GM12878 (cell line): ENCODE measurements around the gene AFMID. TPM values are rescaled to one million over a fixed set of nuclear protein-coding genes. Genes with fewer than 3 reads are reported as not detected.

Experiments used
- ATF3 ChIP-seq: IDR thresholded peaks from 2 replicates; pipeline ENCODE4 v1.6.1; 2011; ENCODE audit warnings: low read depth, mild to moderate bottlenecking, low read length, moderate library complexity, borderline replicate concordance; ENCODE audit errors: extremely low read depth
- EED ChIP-seq: sonication (generic); IDR thresholded peaks from 2 replicates; pipeline ENCODE4 v1.6.1; 2016; ENCODE audit warnings: antibody characterized with exemption, low read depth
- EGR1 ChIP-seq, 2 experiments: IDR thresholded peaks; 1 replicate in 1 of 2; 2 replicates in 1 of 2; pipeline ENCODE4 v1.6.1; 2011 to 2012; ENCODE audit warnings: low read depth in 2 of 2, low read length in 2 of 2, borderline replicate concordance in 1 of 2, mild to moderate bottlenecking in 1 of 2, moderate library complexity in 1 of 2
- HDAC2 ChIP-seq: fragments of 200-600 bp; sonication (generic); IDR thresholded peaks from 2 replicates; pipeline ENCODE4 v1.6.1; 2017
- NFIC ChIP-seq: IDR thresholded peaks from 2 replicates; pipeline ENCODE4 v1.6.1; 2012; ENCODE audit warnings: low read depth, mild to moderate bottlenecking, inconsistent platforms, low read length, moderate library complexity
- TBL1XR1 ChIP-seq: IDR thresholded peaks from 2 replicates; pipeline ENCODE4 v1.6.1; 2012; ENCODE audit warnings: low read depth, low read length, improper control_type of control experiment
- ZNF592 ChIP-seq: fragments of 450-650 bp; IDR thresholded peaks from 2 replicates; pipeline ENCODE4 v1.6.1; 2017; ENCODE audit warnings: mild to moderate bottlenecking, moderate library complexity
- polyA plus RNA-seq, 11 experiments: library from polyadenylated mRNA; depleted of rRNA in 4 of 11; unstranded in 6 of 11; stranded (reverse) in 5 of 11; fragments of >200 nt; fragmentation: Nextera tagmentation in 4 of 11; fragmentation: Illumina TruSeq in 1 of 11; extraction: Ambion mirVana in 4 of 11; extraction: Trizol in 1 of 11; gene quantifications; 1 replicate in 1 of 11; 2 replicates in 10 of 11; pipeline versions ENCODE4 v1.2.1 to v1.2.3, GENCODE V29; 2011 to 2016; ENCODE audit warnings: inconsistent platforms in 2 of 11, missing spikeins in 2 of 11, low read depth in 1 of 11
- total RNA-seq, 4 experiments: library from RNA; depleted of rRNA in 3 of 4; stranded (reverse); fragments of >200 nt in 3 of 4; fragmentation: Illumina TruSeq in 1 of 4; extraction: Trizol in 1 of 4; gene quantifications; 2 replicates each; pipeline versions ENCODE4 v1.2.1 to v1.2.3, GENCODE V29; 2013 to 2021
- TF ChIP-seq, protein P1 (sequence below): fragments of 450-650 bp; IDR thresholded peaks from 2 replicates; pipeline ENCODE4 v1.6.1; 2016; ENCODE audit warnings: mild to moderate bottlenecking, moderate library complexity, borderline replicate concordance
- TF ChIP-seq, protein P2 (sequence below): IDR thresholded peaks from 2 replicates; pipeline ENCODE4 v1.6.1; 2012; ENCODE audit warnings: mild to moderate bottlenecking, low read depth, low read length
- TF ChIP-seq, protein P3 (sequence below): IDR thresholded peaks from 2 replicates; pipeline ENCODE4 v1.6.1; 2011; ENCODE audit warnings: mild to moderate bottlenecking, low read depth, low read length, moderate library complexity; ENCODE audit not compliant: insufficient replicate concordance
- TF ChIP-seq, protein P4 (sequence below): fragments of 150-350 bp; IDR thresholded peaks from 2 replicates; pipeline ENCODE4 v1.6.1; 2014; ENCODE audit warnings: mild to moderate bottlenecking, low read depth, low read length

The AFMID gene
- total and polyA plus RNA-seq, 10 of the 15 experiments (the other 5 are each of a cell fraction or from before 2014, with no cell fraction given), result 36.1 to 98.8 (median 51.6) TPM

DNA sequence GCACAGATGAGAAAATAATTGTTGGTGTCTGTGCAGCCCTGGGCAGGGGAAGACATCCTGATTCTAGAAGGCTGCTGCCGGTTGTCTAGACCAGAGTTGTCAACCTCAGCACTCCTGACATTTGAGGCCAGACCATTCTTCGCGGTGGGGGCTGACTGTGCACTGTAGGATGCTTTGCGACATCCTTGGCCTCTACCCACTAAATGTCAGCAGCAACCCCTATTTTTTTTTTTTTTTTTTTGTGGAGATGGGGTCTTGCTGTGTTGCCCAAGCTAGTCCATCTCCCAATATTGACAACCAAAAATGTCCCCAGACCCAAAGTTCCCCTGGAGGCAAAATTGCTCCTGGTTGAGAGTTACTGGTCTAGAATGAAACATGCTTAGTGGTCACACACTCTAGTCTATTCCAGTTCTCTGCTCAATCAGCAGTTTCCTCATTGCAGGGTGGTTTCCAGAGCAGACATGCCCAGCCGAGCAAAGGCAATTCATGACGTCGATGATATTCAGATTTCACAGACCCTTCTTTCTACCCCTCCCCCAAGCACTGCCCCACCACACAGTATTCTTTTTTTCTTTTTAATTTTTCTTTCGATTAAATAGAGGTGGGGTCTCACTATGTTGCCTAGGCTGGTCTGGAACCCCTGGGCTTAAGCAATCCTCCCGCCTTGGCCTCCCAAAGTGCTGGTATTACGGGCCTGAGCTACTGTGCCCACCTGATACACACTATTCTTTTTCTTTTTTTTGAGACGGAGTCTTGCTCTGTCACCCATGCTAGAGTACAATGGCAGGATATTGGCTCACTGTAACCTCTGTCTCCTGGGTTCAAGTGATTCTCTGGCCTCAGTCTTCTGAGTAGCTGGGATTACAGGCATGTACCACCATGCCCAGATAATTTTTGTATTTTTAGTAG is 32.0 kb upstream of the AFMID start (continued):
- peak; percentile 53 for TF ChIP-seq EED
- TF ChIP-seq EGR1 (IDR thresholded peaks at IDR 0.05; ENCODE audit: borderline replicate concordance in 1 of 2, low read depth in 2 of 2, low read length in 2 of 2), result no peak
- TF ChIP-seq, protein P1, sequence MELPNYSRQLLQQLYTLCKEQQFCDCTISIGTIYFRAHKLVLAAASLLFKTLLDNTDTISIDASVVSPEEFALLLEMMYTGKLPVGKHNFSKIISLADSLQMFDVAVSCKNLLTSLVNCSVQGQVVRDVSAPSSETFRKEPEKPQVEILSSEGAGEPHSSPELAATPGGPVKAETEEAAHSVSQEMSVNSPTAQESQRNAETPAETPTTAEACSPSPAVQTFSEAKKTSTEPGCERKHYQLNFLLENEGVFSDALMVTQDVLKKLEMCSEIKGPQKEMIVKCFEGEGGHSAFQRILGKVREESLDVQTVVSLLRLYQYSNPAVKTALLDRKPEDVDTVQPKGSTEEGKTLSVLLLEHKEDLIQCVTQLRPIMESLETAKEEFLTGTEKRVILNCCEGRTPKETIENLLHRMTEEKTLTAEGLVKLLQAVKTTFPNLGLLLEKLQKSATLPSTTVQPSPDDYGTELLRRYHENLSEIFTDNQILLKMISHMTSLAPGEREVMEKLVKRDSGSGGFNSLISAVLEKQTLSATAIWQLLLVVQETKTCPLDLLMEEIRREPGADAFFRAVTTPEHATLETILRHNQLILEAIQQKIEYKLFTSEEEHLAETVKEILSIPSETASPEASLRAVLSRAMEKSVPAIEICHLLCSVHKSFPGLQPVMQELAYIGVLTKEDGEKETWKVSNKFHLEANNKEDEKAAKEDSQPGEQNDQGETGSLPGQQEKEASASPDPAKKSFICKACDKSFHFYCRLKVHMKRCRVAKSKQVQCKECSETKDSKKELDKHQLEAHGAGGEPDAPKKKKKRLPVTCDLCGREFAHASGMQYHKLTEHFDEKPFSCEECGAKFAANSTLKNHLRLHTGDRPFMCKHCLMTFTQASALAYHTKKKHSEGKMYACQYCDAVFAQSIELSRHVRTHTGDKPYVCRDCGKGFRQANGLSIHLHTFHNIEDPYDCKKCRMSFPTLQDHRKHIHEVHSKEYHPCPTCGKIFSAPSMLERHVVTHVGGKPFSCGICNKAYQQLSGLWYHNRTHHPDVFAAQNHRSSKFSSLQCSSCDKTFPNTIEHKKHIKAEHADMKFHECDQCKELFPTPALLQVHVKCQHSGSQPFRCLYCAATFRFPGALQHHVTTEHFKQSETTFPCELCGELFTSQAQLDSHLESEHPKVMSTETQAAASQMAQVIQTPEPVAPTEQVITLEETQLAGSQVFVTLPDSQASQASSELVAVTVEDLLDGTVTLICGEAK, result no peak; the same call in 1 of the 2 replicates
- TF ChIP-seq, protein P2, sequence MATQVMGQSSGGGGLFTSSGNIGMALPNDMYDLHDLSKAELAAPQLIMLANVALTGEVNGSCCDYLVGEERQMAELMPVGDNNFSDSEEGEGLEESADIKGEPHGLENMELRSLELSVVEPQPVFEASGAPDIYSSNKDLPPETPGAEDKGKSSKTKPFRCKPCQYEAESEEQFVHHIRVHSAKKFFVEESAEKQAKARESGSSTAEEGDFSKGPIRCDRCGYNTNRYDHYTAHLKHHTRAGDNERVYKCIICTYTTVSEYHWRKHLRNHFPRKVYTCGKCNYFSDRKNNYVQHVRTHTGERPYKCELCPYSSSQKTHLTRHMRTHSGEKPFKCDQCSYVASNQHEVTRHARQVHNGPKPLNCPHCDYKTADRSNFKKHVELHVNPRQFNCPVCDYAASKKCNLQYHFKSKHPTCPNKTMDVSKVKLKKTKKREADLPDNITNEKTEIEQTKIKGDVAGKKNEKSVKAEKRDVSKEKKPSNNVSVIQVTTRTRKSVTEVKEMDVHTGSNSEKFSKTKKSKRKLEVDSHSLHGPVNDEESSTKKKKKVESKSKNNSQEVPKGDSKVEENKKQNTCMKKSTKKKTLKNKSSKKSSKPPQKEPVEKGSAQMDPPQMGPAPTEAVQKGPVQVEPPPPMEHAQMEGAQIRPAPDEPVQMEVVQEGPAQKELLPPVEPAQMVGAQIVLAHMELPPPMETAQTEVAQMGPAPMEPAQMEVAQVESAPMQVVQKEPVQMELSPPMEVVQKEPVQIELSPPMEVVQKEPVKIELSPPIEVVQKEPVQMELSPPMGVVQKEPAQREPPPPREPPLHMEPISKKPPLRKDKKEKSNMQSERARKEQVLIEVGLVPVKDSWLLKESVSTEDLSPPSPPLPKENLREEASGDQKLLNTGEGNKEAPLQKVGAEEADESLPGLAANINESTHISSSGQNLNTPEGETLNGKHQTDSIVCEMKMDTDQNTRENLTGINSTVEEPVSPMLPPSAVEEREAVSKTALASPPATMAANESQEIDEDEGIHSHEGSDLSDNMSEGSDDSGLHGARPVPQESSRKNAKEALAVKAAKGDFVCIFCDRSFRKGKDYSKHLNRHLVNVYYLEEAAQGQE, result no peak
- TF ChIP-seq NFIC, result peak; percentile 84
- TF ChIP-seq ZNF592, result peak; percentile 19; the same call in 1 of the 2 replicates
- TF ChIP-seq, protein P3, sequence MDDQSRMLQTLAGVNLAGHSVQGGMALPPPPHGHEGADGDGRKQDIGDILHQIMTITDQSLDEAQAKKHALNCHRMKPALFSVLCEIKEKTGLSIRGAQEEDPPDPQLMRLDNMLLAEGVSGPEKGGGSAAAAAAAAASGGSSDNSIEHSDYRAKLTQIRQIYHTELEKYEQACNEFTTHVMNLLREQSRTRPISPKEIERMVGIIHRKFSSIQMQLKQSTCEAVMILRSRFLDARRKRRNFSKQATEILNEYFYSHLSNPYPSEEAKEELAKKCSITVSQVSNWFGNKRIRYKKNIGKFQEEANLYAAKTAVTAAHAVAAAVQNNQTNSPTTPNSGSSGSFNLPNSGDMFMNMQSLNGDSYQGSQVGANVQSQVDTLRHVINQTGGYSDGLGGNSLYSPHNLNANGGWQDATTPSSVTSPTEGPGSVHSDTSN, result no peak
- TF ChIP-seq HDAC2, result no peak
- TF ChIP-seq, protein P4, sequence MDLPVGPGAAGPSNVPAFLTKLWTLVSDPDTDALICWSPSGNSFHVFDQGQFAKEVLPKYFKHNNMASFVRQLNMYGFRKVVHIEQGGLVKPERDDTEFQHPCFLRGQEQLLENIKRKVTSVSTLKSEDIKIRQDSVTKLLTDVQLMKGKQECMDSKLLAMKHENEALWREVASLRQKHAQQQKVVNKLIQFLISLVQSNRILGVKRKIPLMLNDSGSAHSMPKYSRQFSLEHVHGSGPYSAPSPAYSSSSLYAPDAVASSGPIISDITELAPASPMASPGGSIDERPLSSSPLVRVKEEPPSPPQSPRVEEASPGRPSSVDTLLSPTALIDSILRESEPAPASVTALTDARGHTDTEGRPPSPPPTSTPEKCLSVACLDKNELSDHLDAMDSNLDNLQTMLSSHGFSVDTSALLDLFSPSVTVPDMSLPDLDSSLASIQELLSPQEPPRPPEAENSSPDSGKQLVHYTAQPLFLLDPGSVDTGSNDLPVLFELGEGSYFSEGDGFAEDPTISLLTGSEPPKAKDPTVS, result no peak
- no peak for TF ChIP-seq ATF3
- TF ChIP-seq TBL1XR1, result peak; percentile 83; the same call in 1 of the 2 replicates
